Measurements from ENCODE around the gene PRXL2A.

Gene PRXL2A

GRCh38 chr10:80485946-80486764, 77.8 kb downstream of the PRXL2A start:
- TF ChIP-seq POLR2A (IDR thresholded peaks at IDR 0.05; ENCODE audit: extremely low read depth, insufficient read length), result no peak
- TF ChIP-seq MAX (IDR thresholded peaks at IDR 0.05; ENCODE audit: low read depth, low read length), result peak; percentile 80
- H3K4me3 ChIP-seq (ENCODE audit: low read depth, low read length), result peak overlapping the region; percentile 14
- DNase-seq (ENCODE audit: low read depth), result peak; percentile 74
